NCI-H2081 (cell line): ENCODE results near the gene CREB3L2.
"Not testable (repeated sequence)": the region's sequence is repeated elsewhere in the genome, so short reads cannot be mapped to it uniquely, and the experiment has no call there.

ENCODE experiments used
- DNase-seq, 2 experiments: peaks; one replicate each; lab custom pipeline; 2025; lab: John Stamatoyannopoulos, UW

CREB3L2 gene

DNA sequence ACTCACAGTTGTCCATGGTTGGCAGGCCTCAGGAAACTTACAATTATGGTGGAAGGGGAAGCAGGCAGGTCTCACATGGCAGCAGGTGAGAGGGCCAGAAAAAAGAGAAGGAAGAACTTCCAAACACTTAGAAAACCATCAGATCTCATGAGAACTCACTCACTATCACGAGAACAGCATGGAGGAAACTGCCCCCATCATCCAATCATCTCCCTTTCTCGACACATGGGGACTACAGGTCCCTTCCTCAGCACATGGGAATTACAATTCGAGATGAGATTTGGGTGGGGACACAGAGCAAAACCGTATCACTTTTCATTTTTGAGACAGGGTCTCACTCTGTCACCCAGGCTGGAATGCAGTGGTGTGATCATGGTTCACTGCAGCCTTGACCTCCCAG lies 12.3 kb upstream of the CREB3L2 start:
- DNase-seq, result not testable (repeated sequence)

DNA sequence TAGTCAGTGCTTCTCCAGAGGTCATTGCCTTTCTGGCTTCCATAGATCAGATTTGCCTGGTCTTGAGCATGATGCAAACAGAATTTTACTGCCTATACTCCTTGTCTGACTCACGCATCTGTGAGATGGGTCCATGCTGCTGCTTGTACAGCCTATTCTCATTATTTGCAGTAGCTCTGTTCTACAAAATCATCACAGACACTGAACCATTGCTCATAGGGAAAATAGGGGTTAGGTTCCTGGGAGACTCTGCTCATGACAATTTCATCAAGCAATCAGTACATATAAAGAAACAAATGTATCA lies 7.4 kb upstream of the CREB3L2 start:
- no peak for DNase-seq

DNA sequence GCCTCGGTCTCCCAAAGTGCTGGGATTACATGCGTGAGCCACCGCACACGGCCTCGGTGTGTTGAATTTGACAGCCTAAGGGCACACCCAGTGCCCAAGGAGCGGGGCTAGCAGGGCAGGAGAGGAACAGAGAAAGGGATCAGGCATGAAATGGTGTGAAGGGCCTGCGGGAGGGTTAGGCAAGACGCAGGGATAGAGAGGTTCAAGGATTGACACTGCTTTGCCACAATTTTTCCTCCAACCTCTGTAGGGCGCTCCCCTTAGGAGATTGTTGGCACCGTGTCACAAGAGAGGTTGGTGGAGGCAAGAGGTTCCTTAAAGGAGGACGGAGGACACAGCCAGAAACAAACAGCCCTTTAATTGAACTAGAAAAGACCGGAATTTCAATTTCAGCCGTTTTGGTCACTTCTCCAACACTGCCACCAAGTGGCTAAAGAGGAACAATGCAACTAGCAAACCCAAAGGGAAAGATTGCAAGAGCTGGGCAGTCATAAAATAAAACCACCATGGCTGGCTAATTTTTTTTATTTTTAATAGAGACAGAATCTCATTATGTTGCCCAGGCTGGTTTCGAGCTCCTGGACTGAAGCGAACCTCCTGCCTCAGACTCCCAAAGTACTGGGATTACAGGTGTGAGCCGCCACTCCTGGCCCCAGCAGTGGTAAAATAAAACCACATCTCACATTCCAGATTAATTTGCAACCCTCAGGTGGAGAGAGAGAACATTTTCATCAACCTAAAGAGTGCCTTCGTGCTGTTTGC lies 6.9 kb upstream of the CREB3L2 start:
- DNase-seq, result peak; percentile 59 to 68

- no peak for DNase-seq
Observed at GRCh38 chr7:138008019-138008587, 6.2 kb upstream of the CREB3L2 start.

DNA sequence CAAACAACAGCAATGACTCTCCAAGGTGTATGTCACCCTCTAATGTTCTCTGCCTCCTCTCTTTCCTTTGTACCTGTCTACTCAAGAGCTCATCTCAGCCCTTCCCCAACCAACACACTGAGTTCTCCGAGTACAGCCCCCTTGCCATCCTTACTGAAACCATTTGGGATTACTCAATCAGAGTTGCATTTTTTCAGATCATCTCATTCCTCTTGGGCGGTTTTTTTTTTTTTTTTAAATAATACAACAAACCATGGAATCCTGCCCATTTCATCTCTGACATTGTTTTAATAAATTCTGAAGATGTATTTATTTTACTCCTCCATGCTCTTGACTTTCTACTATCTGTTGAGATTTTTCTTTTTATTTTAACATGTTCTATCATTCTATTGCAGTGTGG lies 4.2 kb upstream of the CREB3L2 start:
- no peak for DNase-seq

GRCh38 chr7:138004936-138005335 lies 3.0 kb upstream of the CREB3L2 start:
- DNase-seq, result no peak

DNA sequence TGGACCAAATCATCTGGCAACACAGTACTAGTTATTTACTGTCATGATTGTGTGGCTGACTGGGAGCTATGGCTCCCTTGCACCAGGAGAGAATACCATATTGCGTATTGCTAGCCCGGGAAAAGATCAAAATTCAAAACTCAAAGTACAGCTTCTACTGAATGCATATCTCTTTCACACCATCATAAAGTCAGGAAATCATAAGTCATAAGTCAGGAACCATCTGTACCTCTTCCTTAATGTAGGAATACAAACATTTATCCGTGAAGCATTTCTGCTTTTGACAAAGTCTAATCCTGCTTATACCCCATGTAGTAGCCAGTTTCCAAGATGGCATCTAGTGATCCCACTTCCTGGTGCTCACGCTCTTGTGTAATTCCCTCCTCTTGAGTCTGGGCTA lies 2.2 kb upstream of the CREB3L2 start:
- no peak for DNase-seq

- no peak for DNase-seq
Observed at GRCh38 chr7:138002828-138003189, 923 bp upstream of the CREB3L2 start.

DNA sequence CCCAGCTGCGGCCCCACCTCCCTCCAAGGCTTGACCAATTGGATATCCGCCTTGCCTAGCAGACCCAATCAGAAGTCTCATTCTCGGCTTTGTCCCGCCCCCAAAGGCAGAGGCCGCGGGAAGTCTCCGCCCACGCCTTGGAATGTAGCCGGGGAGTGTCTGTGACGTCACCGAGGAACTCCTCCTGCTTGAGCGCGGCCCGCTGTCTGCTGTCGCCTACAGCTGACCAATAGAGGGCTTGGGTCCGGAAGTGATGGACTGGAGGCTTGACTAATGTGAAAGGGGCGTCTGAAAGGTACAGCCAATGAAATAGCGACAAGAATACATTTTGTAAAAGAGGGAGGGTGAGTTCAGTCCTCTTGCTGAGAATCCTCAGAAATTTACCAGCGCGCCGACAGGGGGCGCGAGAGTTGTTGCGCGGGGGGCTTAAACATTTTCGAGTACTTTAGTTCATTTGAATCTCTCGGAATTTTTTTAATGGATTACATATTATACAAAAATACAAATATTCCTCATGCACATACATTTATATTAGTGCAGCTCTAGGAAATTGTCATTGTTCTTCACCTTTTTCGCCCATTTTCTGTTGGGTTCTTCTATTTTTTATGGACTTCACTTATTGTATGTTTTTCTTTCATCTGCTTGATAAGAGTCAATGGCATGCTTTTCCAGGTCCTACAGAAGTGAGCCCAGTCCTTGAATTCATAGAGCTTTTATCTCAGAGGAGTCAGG lies 376 bp upstream of the CREB3L2 start:
- DNase-seq, result peak; percentile 99 to 100

- DNase-seq, result peak in 1 of 2 experiments; percentile 47
Observed at GRCh38 chr7:138000081-138000701, 1.7 kb downstream of the CREB3L2 start.

DNA sequence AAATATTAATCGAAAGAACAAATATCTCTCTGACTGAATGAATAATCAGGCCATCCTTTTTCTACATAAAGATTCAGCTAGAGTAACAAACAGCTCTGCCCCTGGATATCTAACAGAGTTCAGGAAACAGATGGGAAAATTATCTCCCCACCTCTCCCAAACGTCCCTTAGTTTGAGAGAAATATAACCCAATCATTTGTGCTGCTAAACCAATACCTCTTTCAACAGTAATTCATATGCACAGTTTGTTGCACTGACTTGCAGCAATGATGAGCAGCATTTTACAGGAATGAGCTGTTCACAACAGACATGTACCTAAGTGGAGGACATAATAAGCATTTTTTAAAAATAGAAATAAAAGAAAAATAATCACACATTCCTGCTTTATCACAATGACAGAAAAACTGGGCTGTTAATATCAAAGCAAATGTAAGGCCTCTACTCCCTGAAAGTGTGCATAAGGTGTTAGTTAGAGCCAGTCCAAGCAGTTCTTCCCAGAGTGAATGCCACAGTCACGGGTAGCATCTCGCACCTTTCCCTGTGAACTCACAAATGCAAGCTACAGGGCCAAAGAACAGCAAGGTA lies 2.3 kb downstream of the CREB3L2 start:
- no peak for DNase-seq

- no peak for DNase-seq
Observed at GRCh38 chr7:137998250-137998649, 3.6 kb downstream of the CREB3L2 start.

- no peak for DNase-seq
Observed at GRCh38 chr7:137996871-137997270, 5.0 kb downstream of the CREB3L2 start.

DNA sequence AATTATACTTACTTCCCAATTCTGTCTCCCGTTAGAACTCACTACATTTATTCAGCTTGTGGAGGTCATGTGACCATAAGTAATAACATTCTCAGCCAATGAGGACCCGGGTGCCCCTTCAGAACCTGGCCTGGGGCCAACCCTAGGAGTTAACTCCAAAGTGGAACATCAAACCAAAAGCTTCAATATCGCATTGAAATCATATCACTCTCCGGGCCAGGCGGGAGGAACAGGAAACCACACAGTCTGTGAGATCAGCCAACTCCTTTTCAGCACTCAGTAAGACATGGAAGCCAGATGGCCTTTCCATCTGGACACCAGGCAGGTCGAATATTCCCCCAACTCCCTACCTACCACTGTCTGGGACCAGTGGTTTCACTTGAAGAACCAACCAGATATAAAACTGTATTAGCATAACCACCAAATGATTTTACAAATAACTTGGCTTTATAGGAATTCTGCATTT lies 5.5 kb downstream of the CREB3L2 start:
- no peak for DNase-seq

GRCh38 chr7:137994216-137994615 lies 7.7 kb downstream of the CREB3L2 start:
- DNase-seq, result peak; percentile 10 to 65

DNA sequence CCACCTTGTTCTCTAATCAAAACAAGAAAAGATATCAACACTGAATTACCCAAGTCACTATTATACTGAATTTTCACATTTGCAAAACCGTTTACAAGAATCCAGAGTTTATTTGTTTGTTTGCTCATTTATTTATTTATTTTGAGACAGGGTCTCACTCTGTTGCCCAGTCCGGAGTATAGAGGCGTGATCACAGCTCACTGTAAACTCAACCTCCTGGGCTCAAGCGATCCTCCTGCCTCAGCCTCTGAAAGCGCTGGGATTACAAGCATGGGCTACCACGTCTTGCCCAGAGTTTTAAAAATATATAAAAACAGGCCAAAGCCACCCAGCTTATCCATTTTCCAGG lies 8.5 kb downstream of the CREB3L2 start:
- no peak for DNase-seq

DNA sequence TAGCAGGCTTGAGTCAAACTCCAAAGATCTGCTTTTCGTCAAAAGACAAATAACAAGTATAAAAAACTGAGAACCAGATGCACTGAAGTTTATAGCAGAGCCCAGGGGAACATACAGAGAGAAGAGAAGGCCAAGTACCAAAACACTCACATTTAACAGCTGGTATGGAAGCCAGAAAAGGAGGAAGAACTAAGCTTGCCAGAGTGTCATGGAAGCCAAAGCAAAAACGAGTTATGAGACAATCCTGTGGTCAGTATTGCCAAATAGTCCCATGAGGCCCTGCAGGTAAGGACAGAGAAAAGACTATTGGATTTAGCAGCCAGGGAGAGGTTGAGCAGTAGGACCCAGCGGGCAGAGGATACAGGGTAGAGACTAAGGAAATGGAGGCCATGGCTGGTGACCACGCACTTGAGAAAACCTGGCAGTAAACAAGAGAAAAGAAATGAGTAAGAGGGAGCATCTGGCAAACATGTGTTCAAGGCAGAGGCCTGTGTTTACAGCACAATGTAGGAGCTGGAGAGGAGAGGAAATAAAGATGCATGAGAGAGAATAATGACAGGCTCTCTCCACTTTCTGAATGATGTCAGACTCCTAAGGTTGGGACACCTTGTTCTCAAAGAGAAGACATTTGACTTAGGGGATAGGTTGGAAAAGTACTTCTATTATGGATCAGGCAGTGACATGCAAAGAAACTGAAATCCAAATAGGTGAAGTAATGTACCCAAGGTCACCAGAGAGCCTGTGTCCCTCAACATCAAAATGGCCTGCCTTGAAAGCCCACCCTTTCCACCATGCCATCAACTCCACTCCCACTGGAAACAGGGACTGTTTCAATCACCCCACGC lies 9.1 kb downstream of the CREB3L2 start:
- no peak for DNase-seq

- DNase-seq, result peak in 1 of 2 experiments; percentile 26
Observed at GRCh38 chr7:137992104-137992549, 9.8 kb downstream of the CREB3L2 start.

- DNase-seq, result no peak
Observed at GRCh38 chr7:137990251-137990941, 11.5 kb downstream of the CREB3L2 start.

DNA sequence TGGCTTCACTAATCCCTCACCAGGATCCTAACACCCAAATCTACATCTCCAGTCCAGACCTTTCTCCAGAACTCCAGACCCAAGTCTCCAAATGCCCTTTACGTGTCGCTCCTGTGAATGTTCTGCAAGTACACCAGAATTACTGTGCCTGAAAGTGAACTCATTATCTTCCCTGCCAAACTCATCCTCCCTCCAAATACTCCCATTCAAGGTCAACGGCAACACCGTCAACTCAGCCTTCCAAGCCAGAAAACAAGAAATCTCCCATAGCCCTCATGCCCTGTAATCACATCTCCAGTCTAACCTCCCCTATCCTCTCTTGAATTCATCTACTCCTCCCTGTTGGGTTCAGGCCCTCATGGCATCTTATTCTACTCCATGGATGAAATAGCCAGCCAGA lies 12.3 kb downstream of the CREB3L2 start:
- no peak for DNase-seq

DNA sequence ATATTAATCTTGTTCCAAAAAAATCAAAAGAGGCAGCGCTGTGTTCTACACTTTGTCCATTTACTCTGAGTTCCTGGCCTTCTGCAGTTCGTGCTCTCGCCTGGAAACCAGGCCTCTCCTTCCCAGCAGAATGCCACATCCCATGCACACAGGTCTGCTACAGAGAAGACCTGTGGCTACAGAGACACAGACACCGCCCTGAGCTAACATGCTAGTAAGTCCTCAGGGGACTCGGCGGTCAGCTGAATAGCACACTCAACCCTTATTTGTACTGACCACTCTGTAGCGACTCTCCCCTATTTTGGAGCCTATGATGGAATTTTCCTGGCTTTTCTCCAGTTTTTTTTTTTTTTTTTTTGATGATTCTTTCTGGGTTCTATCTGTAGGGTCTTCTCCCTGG lies 12.8 kb downstream of the CREB3L2 start:
- DNase-seq, result no peak
